NB4 (cell line): Measurements from ENCODE around the gene BCL11A.
A peak's percentile ranks its signal among the peaks of the same experiment; 100 is the strongest.

ENCODE experiments used
- DNase-seq: peaks from one replicate; pipeline ENCODE4 v3.0.0; 2010; ENCODE audit warnings: low read depth
- H3K4me3 ChIP-seq: one replicate; pipeline ENCODE4 v1.5.1; 2011; ENCODE audit warnings: mild to moderate bottlenecking, low read depth, low read length, moderate library complexity
- CTCF ChIP-seq: IDR thresholded peaks from one replicate; pipeline ENCODE4 v1.5.1; 2012; ENCODE audit warnings: low read depth, low read length
- MYC ChIP-seq: IDR thresholded peaks from 2 replicates; pipeline ENCODE4 v1.6.1; 2011; ENCODE audit warnings: low read depth, low read length
- POLR2A ChIP-seq: IDR thresholded peaks from 2 replicates; pipeline ENCODE4 v1.6.1; 2011; ENCODE audit warnings: mild to moderate bottlenecking; ENCODE audit not compliant: insufficient read length; ENCODE audit errors: extremely low read depth
- TF ChIP-seq, protein P1 (sequence below): IDR thresholded peaks from 2 replicates; pipeline ENCODE4 v1.6.1; 2011; ENCODE audit warnings: low read depth, low read length

BCL11A gene

GRCh38 chr2:60558536-60558935 lies 5.1 kb upstream of the BCL11A start:
- DNase-seq, result peak; percentile 39
- no peak overlapping the region for H3K4me3 ChIP-seq
- TF ChIP-seq CTCF (no peak), MYC (no peak), POLR2A (no peak)
- TF ChIP-seq, protein P1, sequence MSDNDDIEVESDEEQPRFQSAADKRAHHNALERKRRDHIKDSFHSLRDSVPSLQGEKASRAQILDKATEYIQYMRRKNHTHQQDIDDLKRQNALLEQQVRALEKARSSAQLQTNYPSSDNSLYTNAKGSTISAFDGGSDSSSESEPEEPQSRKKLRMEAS, result no peak

DNA sequence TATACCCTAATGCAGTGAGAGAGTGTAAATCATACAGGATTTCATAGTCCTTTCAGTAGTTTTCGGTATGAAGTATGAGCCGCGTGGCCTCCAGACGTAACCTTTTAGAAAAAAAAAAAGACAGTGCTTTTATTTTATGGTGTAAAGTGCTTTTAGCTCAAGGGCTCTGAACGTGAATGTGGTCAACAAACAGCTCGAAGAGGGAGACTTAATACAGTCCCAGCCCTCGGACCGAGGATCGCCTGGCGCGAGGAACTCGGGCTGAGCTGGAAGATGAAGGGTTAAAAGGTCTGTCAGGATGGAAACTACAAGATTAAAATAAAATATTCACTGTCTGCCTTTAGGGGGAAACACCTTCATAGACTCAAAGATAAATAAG lies 4.0 kb upstream of the BCL11A start:
- TF ChIP-seq, protein P1, result no peak
- TF ChIP-seq POLR2A (no peak), CTCF (no peak), MYC (0 out of 2 replicates have a peak, but pooled peaks have one; percentile 11)
- H3K4me3 ChIP-seq, result peak overlapping the region; percentile 99
- peak; percentile 32 for DNase-seq

DNA sequence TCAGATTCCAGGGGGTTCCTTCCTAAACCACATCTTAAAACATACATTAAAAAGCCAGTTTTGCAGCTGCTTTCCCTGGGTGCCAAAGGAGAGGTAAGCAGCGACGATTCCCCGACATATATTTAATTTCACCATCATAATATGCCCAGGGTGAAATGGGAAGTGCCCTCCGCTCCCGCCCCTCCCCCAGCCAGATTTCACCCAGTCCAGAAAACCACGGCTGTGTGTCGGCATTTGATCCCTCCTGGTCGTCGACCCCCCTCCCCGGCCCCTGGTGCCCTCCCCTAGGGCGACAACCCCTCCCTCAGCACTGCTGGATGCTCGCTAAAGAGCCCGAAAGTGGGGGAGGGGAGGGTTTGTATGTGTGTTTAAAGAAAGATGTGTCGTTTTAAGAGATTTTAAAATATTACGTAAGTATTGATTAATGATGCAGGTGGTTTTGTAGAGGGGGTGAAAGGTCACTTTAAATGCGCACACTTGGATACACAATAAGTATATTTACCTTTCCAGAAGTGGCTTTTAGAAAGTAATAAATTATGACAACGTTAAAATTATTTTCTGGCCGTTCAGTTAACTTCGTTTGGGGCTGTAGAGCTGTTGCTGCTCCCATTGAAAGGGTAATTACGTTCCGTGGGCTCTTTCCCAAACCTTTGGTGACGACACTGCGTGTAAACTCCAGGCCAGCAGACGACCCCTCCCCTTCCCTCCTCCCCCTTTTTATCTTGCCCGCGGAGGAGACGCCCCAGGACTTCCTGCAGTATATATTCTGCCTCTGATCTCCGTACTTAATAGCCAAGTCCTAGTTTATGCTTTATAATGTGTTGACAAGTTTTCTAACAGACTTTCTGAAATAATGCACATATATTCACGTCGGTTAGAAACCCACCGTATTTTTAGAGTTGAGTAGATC lies 3.4 kb upstream of the BCL11A start:
- DNase-seq, result peak; percentile 74
- TF ChIP-seq, protein P1, result no peak
- no peak for TF ChIP-seq MYC
- no peak for TF ChIP-seq POLR2A
- no peak for TF ChIP-seq CTCF
- H3K4me3 ChIP-seq, result peak overlapping the region; percentile 99

- peak overlapping the region; percentile 99 for H3K4me3 ChIP-seq
- TF ChIP-seq POLR2A (no peak), CTCF (no peak), MYC (no peak)
- TF ChIP-seq, protein P1, result no peak
- DNase-seq, result no peak
Observed at GRCh38 chr2:60556175-60556574, 2.7 kb upstream of the BCL11A start.

DNA sequence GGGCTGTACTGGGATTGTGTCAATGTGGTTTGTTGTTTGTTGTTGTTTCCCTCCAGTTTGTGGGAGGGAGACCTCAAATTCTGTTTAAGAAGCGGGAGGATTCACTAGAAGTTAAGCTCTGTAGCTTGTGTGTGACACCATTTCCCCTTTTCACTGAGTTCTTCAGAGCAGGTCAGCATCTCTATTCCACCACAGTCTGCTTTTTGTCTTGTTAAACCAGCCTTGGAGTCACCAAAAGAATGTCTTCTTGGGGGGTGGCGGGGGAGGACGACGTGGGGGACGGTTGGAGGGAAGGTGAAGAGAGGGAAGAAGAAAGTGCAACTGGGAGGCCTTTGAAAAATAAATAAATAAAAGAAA lies 2.3 kb upstream of the BCL11A start:
- TF ChIP-seq CTCF (no peak), MYC (no peak), POLR2A (no peak)
- TF ChIP-seq, protein P1, result no peak
- peak overlapping the region; percentile 99 for H3K4me3 ChIP-seq
- peak; percentile 81 for DNase-seq
